WTC11 (cell line): ENCODE results near the gene PAIP2.

Source experiments
- CBFB ChIP-seq: sonication (generic); formaldehyde crosslinking; IDR thresholded peaks from 2 replicates; pipeline ENCODE4 v1.8.1; 2022; ENCODE audit warnings: mild to moderate bottlenecking, low read depth, missing genetic modification reagents
- CTCF ChIP-seq: fragments of 200-600 bp; IDR thresholded peaks from 2 replicates; pipeline ENCODE4 v1.8.0; 2022; ENCODE audit warnings: antibody characterized with exemption
- ESRRA ChIP-seq: sonication (generic); formaldehyde crosslinking; IDR thresholded peaks from 2 replicates; pipeline ENCODE4 v1.8.1; 2022; ENCODE audit warnings: mild to moderate bottlenecking, missing genetic modification reagents, borderline replicate concordance
- JUN ChIP-seq: sonication (generic); formaldehyde crosslinking; IDR thresholded peaks from 2 replicates; pipeline ENCODE4 v1.8.0; 2023; ENCODE audit warnings: mild to moderate bottlenecking, missing genetic modification reagents
- MAX ChIP-seq: sonication (generic); formaldehyde crosslinking; IDR thresholded peaks from 2 replicates; pipeline ENCODE4 v1.8.0; 2022; ENCODE audit warnings: mild to moderate bottlenecking, missing genetic modification reagents
- NR2C2 ChIP-seq: sonication (generic); formaldehyde crosslinking; IDR thresholded peaks from 2 replicates; pipeline ENCODE4 v1.8.0; 2022; ENCODE audit warnings: mild to moderate bottlenecking, missing genetic modification reagents

- TF ChIP-seq JUN (no peak), CTCF (no peak), CBFB (CRISPR knock-in tag) (no peak), NR2C2 (CRISPR knock-in tag) (no peak), ESRRA (CRISPR knock-in tag) (no peak), MAX (CRISPR knock-in tag) (no peak)
Observed at GRCh38 chr5:139406963-139407362, 65.3 kb downstream of the PAIP2 start.
